IMR-90 (cell line): Measurements from ENCODE around the gene FHAD1. TPM values are rescaled to one million over a fixed set of nuclear protein-coding genes. Genes with fewer than 3 reads are reported as not detected.

Experiments used
- ATAC-seq: fragments of 200-7000 bp; cut with Tn5 transposase; 2 replicates; pipeline ENCODE4 v1.9.1; 2020; ENCODE audit warnings: low read depth, mild to moderate bottlenecking, moderate library complexity
- BruUV-seq: library from RNA; stranded (reverse); fragments of 400-500 nt; replicated peaks from 2 replicates; lab custom pipeline; 2021; lab: Mats Ljungman, UMichigan
- CTCF ChIA-PET: fragments of 300-600 bp; formaldehyde crosslinking; extraction: SDS; loops from one replicate; lab custom pipeline; 2021; ENCODE audit warnings: antibody characterized with exemption; lab: Yijun Ruan, JAX
- POLR2A ChIA-PET: fragments of 300-600 bp; sonication (Branson Sonifier 250); formaldehyde crosslinking; loops from one replicate; lab custom pipeline; 2022; ENCODE audit warnings: antibody characterized with exemption; ENCODE audit not compliant: unreplicated experiment; lab: Charles Lee
- DNase-seq: peaks from one replicate; pipeline ENCODE4 v3.0.0; 2013
- H2AFZ ChIP-seq: replicated peaks from 2 replicates; pipeline ENCODE3; 2013; ENCODE audit warnings: low read length, mild to moderate bottlenecking; ENCODE audit not compliant: poor library complexity
- H2AK5ac ChIP-seq: 2 replicates; pipeline ENCODE4 v1.6.1; 2013; ENCODE audit warnings: low read depth, low read length, inconsistent platforms
- H2AK9ac ChIP-seq: replicated peaks from 2 replicates; pipeline ENCODE3; 2013; ENCODE audit warnings: mild to moderate bottlenecking, low read depth, low read length, moderate library complexity; ENCODE audit not compliant: poor library complexity
- H2BK120ac ChIP-seq: 2 replicates; pipeline ENCODE4 v1.6.1; 2013; ENCODE audit warnings: low read depth, low read length, inconsistent platforms
- H2BK15ac ChIP-seq: 3 replicates; pipeline ENCODE4 v1.6.1; 2013; ENCODE audit warnings: low read depth, low read length, inconsistent platforms
- H2BK20ac ChIP-seq: 2 replicates; pipeline ENCODE4 v1.6.1; 2013; ENCODE audit warnings: low read depth, mild to moderate bottlenecking, inconsistent platforms, low read length, moderate library complexity
- H2BK5ac ChIP-seq: 2 replicates; pipeline ENCODE4 v1.6.1; 2013; ENCODE audit warnings: mild to moderate bottlenecking, low read depth, low read length, inconsistent platforms; ENCODE audit not compliant: poor library complexity, severe bottlenecking
- H3K14ac ChIP-seq: replicated peaks from 2 replicates; pipeline ENCODE4 v1.6.1; 2013; ENCODE audit warnings: low read depth, low read length, inconsistent platforms
- H3K18ac ChIP-seq: 2 replicates; pipeline ENCODE4 v1.6.1; 2013; ENCODE audit warnings: low read depth, low read length, control low read depth
- H3K23ac ChIP-seq: 2 replicates; pipeline ENCODE4 v1.6.1; 2013; ENCODE audit warnings: low read depth, low read length, inconsistent platforms
- H3K27ac ChIP-seq: 2 replicates; pipeline ENCODE4 v1.5.1; 2013; ENCODE audit warnings: mild to moderate bottlenecking, control low read depth, low read length; ENCODE audit not compliant: insufficient read depth
- H3K27me3 ChIP-seq: 2 replicates; pipeline ENCODE4 v1.6.1; 2013; ENCODE audit warnings: low read length; ENCODE audit not compliant: control insufficient read depth, insufficient read depth
- H3K36me3 ChIP-seq: 2 replicates; pipeline ENCODE4 v1.6.1; 2013; ENCODE audit warnings: low read length, mixed read lengths; ENCODE audit not compliant: control insufficient read depth, insufficient read depth
- H3K4ac ChIP-seq: 2 replicates; pipeline ENCODE4 v1.6.1; 2013; ENCODE audit warnings: low read depth, low read length, inconsistent platforms
- H3K4me1 ChIP-seq: 2 replicates; pipeline ENCODE4 v1.6.1; 2013; ENCODE audit warnings: low read length, mixed read lengths; ENCODE audit not compliant: control insufficient read depth, insufficient read depth
- H3K4me2 ChIP-seq: 2 replicates; pipeline ENCODE4 v1.6.1; 2013; ENCODE audit warnings: low read depth, mild to moderate bottlenecking, control low read depth, low read length, moderate library complexity
- H3K4me3 ChIP-seq: 2 replicates; pipeline ENCODE4 v1.5.1; 2013; ENCODE audit warnings: low read depth, mild to moderate bottlenecking, control low read depth, low read length, moderate library complexity; ENCODE audit not compliant: insufficient read depth
- H3K56ac ChIP-seq: 2 replicates; pipeline ENCODE4 v1.6.1; 2013; ENCODE audit warnings: low read length, inconsistent platforms; ENCODE audit not compliant: insufficient read depth; ENCODE audit errors: extremely low read depth
- H3K79me1 ChIP-seq, 2 experiments: 2 replicates each; pipeline ENCODE4 v1.6.1; 2013; ENCODE audit warnings: low read length in 2 of 2, inconsistent platforms in 1 of 2, low read depth in 1 of 2
- H3K9ac ChIP-seq: 2 replicates; pipeline ENCODE4 v1.6.1; 2013; ENCODE audit warnings: low read depth, low read length, control low read depth
- H3K9me1 ChIP-seq: 2 replicates; pipeline ENCODE4 v1.6.1; 2013; ENCODE audit warnings: low read length, inconsistent platforms; ENCODE audit not compliant: insufficient read depth
- H3K9me3 ChIP-seq: 2 replicates; pipeline ENCODE4 v1.6.1; 2013; ENCODE audit warnings: low read length; ENCODE audit not compliant: control insufficient read depth, insufficient read depth
- H4K20me1 ChIP-seq: 2 replicates; pipeline ENCODE4 v1.6.1; 2013; ENCODE audit warnings: low read length, inconsistent platforms; ENCODE audit not compliant: insufficient read depth
- H4K5ac ChIP-seq: 2 replicates; pipeline ENCODE4 v1.6.1; 2013; ENCODE audit warnings: mild to moderate bottlenecking, low read depth, low read length, control low read depth
- H4K8ac ChIP-seq, 2 experiments: 2 replicates each; pipeline ENCODE4 v1.6.1; 2013; ENCODE audit warnings: low read depth in 2 of 2, low read length in 2 of 2, control low read depth in 1 of 2, inconsistent platforms in 1 of 2
- H4K91ac ChIP-seq: 2 replicates; pipeline ENCODE4 v1.6.1; 2013; ENCODE audit warnings: low read depth, low read length, inconsistent platforms; ENCODE audit not compliant: insufficient read depth
- BHLHE40 ChIP-seq: fragments of 150-350 bp; IDR thresholded peaks from 2 replicates; pipeline ENCODE4 v1.6.1; 2016; ENCODE audit warnings: mild to moderate bottlenecking, low read depth, low read length
- CEBPB ChIP-seq: IDR thresholded peaks from 2 replicates; pipeline ENCODE4 v1.6.1; 2012; ENCODE audit warnings: low read depth, low read length, improper control_type of control experiment
- CHD1 ChIP-seq: IDR thresholded peaks from 2 replicates; pipeline ENCODE4 v1.6.1; 2012; ENCODE audit warnings: low read depth, low read length, improper control_type of control experiment
- FOS ChIP-seq: fragments of 150-350 bp; IDR thresholded peaks from 2 replicates; pipeline ENCODE4 v1.6.1; 2016; ENCODE audit warnings: low read depth, low read length
- MAZ ChIP-seq: IDR thresholded peaks from 2 replicates; pipeline ENCODE4 v1.6.1; 2012; ENCODE audit warnings: low read depth, mild to moderate bottlenecking, low read length, improper control_type of control experiment, moderate library complexity, borderline replicate concordance
- MXI1 ChIP-seq: IDR thresholded peaks from 2 replicates; pipeline ENCODE4 v1.6.1; 2012; ENCODE audit warnings: low read depth, mild to moderate bottlenecking, low read length, moderate library complexity, borderline replicate concordance
- NFE2L2 ChIP-seq: fragments of 150-350 bp; IDR thresholded peaks from 2 replicates; pipeline ENCODE4 v1.6.1; 2016; ENCODE audit warnings: low read depth, mild to moderate bottlenecking, low read length
- POLR2A ChIP-seq: IDR thresholded peaks from 2 replicates; pipeline ENCODE4 v1.6.1; 2012; ENCODE audit warnings: mild to moderate bottlenecking, low read depth, low read length
- RCOR1 ChIP-seq: IDR thresholded peaks from 2 replicates; pipeline ENCODE4 v1.6.1; 2012; ENCODE audit warnings: mild to moderate bottlenecking, low read length, improper control_type of control experiment; ENCODE audit not compliant: insufficient replicate concordance
- RFX5 ChIP-seq: IDR thresholded peaks from 2 replicates; pipeline ENCODE4 v1.8.0; 2012; ENCODE audit warnings: low read depth, mild to moderate bottlenecking, low read length, moderate library complexity
- SMC3 ChIP-seq: fragments of 150-350 bp; IDR thresholded peaks from 2 replicates; pipeline ENCODE4 v1.6.1; 2016; ENCODE audit warnings: low read depth, mild to moderate bottlenecking, antibody characterized with exemption, low read length, moderate library complexity
- USF2 ChIP-seq: fragments of 150-350 bp; IDR thresholded peaks from 2 replicates; pipeline ENCODE4 v1.6.1; 2017; ENCODE audit warnings: mild to moderate bottlenecking, antibody characterized with exemption, low read length, low read depth
- WGBS, 2 experiments: methylation state at CpG; one replicate each; pipeline versions ENCODE4 v1.1.5 to v1.1.7; 2013; ENCODE audit warnings: missing lambda C conversion rate in 2 of 2; ENCODE audit not compliant: insufficient read length in 1 of 2; ENCODE audit errors: extremely low coverage in 2 of 2; 5-methylcytosine and 5-hydroxymethylcytosine counted together
- dilution Hi-C: fragments of 300-500 bp; cut with HindIII; formaldehyde crosslinking; loops from one replicate; pipeline ENCODE4 v1.14.3; 2018; ENCODE audit warnings: low sequenced_read_pairs; ENCODE audit not compliant: unreplicated experiment
- in situ Hi-C: fragments of 300-500 bp; cut with MboI; formaldehyde crosslinking; loops from 3 replicates; pipeline ENCODE4 v1.14.3; 2019; ENCODE audit warnings: low sequenced_read_pairs, inconsistent platforms, mixed read lengths
- intact Hi-C: fragments of 100-400 bp; cut with micrococcal nuclease; formaldehyde crosslinking; loops from 2 replicates; pipeline ENCODE4 v1.10.0; 2022
- polyA plus RNA-seq, 3 experiments: library from polyadenylated mRNA; depleted of rRNA; stranded (reverse); fragments of >200 nt; gene quantifications; 2 replicates each; pipeline ENCODE4 v1.2.3, GENCODE V29; 2012; ENCODE audit warnings: low replicate concordance in 1 of 3
- total RNA-seq: library from RNA; depleted of rRNA; stranded (reverse); fragments of >200 nt; gene quantifications from 2 replicates; pipeline ENCODE4 v1.2.3, GENCODE V29; 2012
- TF ChIP-seq, protein P1 (sequence below): fragments of 150-350 bp; IDR thresholded peaks from 2 replicates; pipeline ENCODE4 v1.6.1; 2016; ENCODE audit warnings: low read depth, mild to moderate bottlenecking, low read length, moderate library complexity, borderline replicate concordance

FHAD1 gene
- total and polyA plus RNA-seq, 2 of the 4 experiments (the other 2 are of a cell fraction) = not detected

- no peak overlapping the region for H3K23ac ChIP-seq
- no peak overlapping the region for H2BK120ac ChIP-seq
- H4K20me1 ChIP-seq = no peaks in the 10 kb centered on the region
- peaks cover 7% of the 10 kb centered on the region for H3K9me3 ChIP-seq
- H2AFZ ChIP-seq = no peak overlapping the region
- no CpG with 5 or more reads among the region's 2 CpGs for WGBS, 2 experiments
- H2BK20ac ChIP-seq = no peak overlapping the region
- H3K36me3 ChIP-seq = no peaks in the 10 kb centered on the region
- TF ChIP-seq FOS (no peak), POLR2A (no peak), CHD1 (no peak), USF2 (no peak), RCOR1 (no peak), MAZ (no peak), MXI1 (no peak), BHLHE40 (no peak), CEBPB (no peak), SMC3 (no peak), NFE2L2 (no peak), RFX5 (no peak)
- TF ChIP-seq, protein P1, sequence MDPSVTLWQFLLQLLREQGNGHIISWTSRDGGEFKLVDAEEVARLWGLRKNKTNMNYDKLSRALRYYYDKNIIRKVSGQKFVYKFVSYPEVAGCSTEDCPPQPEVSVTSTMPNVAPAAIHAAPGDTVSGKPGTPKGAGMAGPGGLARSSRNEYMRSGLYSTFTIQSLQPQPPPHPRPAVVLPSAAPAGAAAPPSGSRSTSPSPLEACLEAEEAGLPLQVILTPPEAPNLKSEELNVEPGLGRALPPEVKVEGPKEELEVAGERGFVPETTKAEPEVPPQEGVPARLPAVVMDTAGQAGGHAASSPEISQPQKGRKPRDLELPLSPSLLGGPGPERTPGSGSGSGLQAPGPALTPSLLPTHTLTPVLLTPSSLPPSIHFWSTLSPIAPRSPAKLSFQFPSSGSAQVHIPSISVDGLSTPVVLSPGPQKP = no peak
- dilution Hi-C loops = no loop called here
- no peaks in the 10 kb centered on the region for H3K79me1 ChIP-seq
- intact Hi-C loops = no loop called here
- no peaks in the 10 kb centered on the region for H3K4me1 ChIP-seq
- ATAC-seq (no peak), DNase-seq (no peak)
- H3K4me3 ChIP-seq = no peak overlapping the region
- no peak overlapping the region for H4K91ac ChIP-seq
- H2BK5ac ChIP-seq = no peak overlapping the region
- H3K56ac ChIP-seq = no peak overlapping the region
- no peak overlapping the region for H4K5ac ChIP-seq
- no peak overlapping the region for H4K8ac ChIP-seq
- H3K27ac ChIP-seq = no peak overlapping the region
- H2BK15ac ChIP-seq = no peak overlapping the region
- ChIA-PET POLR2A (no interaction called here), CTCF (no interaction called here)
- no peak overlapping the region for H2AK5ac ChIP-seq
- BruUV-seq = no TSS peak
- H3K4me2 ChIP-seq = no peak overlapping the region
- H3K14ac ChIP-seq = no peak overlapping the region
- H2AK9ac ChIP-seq = no peak overlapping the region
- H3K27me3 ChIP-seq = no peaks in the 10 kb centered on the region; the same call in 1 of the 2 replicates
- in situ Hi-C loops = no loop called here
- H3K18ac ChIP-seq = no peak overlapping the region
- no peak overlapping the region for H3K9ac ChIP-seq
- no peaks in the 10 kb centered on the region for H3K9me1 ChIP-seq
- no peak overlapping the region for H3K4ac ChIP-seq
Observed at GRCh38 chr1:15399710-15400109, 152.7 kb downstream of the FHAD1 start.
